T-cell (primary cell): Measurements from ENCODE around the gene RPL12. TPM values are rescaled to one million over a fixed set of nuclear protein-coding genes. Genes with fewer than 3 reads are reported as not detected.

Source experiments
- ATAC-seq, 4 experiments: fragments of 200-7000 bp in 3 of 4; fragments of 150-1000 bp in 1 of 4; cut with Tn5 transposase; replicated peaks in 1 of 4; 1 replicate in 3 of 4; 2 replicates in 1 of 4; pipeline ENCODE4 v1.10.0; 2021; ENCODE audit warnings: moderate library complexity in 3 of 4, mild to moderate bottlenecking in 2 of 4, moderate number of reproducible peaks in 1 of 4
- CTCF ChIA-PET, 2 donors: fragments of 300-600 bp; sonication (Branson Sonifier 250); formaldehyde crosslinking; loops; one replicate each; lab custom pipeline; 2022; ENCODE audit warnings: antibody characterized with exemption in 2 of 2; lab: Charles Lee
- POLR2A ChIA-PET, 2 donors: fragments of 300-600 bp; sonication (Branson Sonifier 250); formaldehyde crosslinking; loops; one replicate each; lab custom pipeline; 2022; ENCODE audit warnings: antibody characterized with exemption in 2 of 2; lab: Charles Lee
- DNase-seq, 35 experiments: peaks; one replicate each; pipeline versions ENCODE4 v3.0.0 to v3.0.0-alpha.2; 2013 to 2023
- H3K27ac ChIP-seq: one replicate; pipeline ENCODE4 v1.5.1; 2013; ENCODE audit warnings: low read length
- H3K27me3 ChIP-seq, 2 experiments: replicated peaks in 1 of 2; 1 replicate in 1 of 2; 2 replicates in 1 of 2; pipeline versions ENCODE4 v1.6.1 to v1.7.0; 2013; ENCODE audit warnings: low read length in 1 of 2, mixed read lengths in 1 of 2; ENCODE audit not compliant: control insufficient read depth in 2 of 2, insufficient read depth in 2 of 2; ENCODE audit errors: extremely low read depth in 1 of 2
- H3K36me3 ChIP-seq, 2 donors: 1 replicate in 1 of 2; 2 replicates in 1 of 2; pipeline versions ENCODE4 v1.6.1 to v1.7.0; 2013; ENCODE audit warnings: low read length in 1 of 2; ENCODE audit not compliant: control insufficient read depth in 2 of 2, insufficient read depth in 1 of 2; ENCODE audit errors: extremely low read depth in 1 of 2
- H3K4me1 ChIP-seq, 2 experiments: 1 replicate in 1 of 2; 2 replicates in 1 of 2; pipeline versions ENCODE4 v1.6.1 to v1.7.0; 2013; ENCODE audit warnings: low read length in 2 of 2, mixed read lengths in 1 of 2; ENCODE audit not compliant: insufficient read depth in 2 of 2, control insufficient read depth in 1 of 2; ENCODE audit errors: extremely low read depth in 1 of 2
- H3K4me3 ChIP-seq, 2 donors: 1 replicate in 1 of 2; 2 replicates in 1 of 2; pipeline versions ENCODE4 v1.5.1 to v1.7.0; 2013; ENCODE audit warnings: mild to moderate bottlenecking in 2 of 2, low read length in 1 of 2, moderate library complexity in 1 of 2; ENCODE audit not compliant: control insufficient read depth in 1 of 2; ENCODE audit errors: extremely low read depth in 1 of 2
- H3K9me3 ChIP-seq: 2 replicates; pipeline ENCODE4 v1.7.0; 2013
- H3K27ac Mint-ChIP-seq, 2 donors: one replicate each; pipeline ENCODE4 v1.8.0; 2020 to 2021; ENCODE audit warnings: mild to moderate bottlenecking in 2 of 2, mixed read lengths in 2 of 2
- H3K27me3 Mint-ChIP-seq, 2 donors: one replicate each; pipeline ENCODE4 v1.8.0; 2021 to 2022; ENCODE audit warnings: mixed read lengths in 2 of 2
- H3K36me3 Mint-ChIP-seq: one replicate; pipeline ENCODE4 v1.8.0; 2021; ENCODE audit warnings: mixed read lengths
- H3K4me1 Mint-ChIP-seq, 3 donors: one replicate each; pipeline ENCODE4 v1.8.0; 2020 to 2022; ENCODE audit warnings: mixed read lengths in 3 of 3, mild to moderate bottlenecking in 1 of 3
- H3K4me3 Mint-ChIP-seq, 3 donors: one replicate each; pipeline ENCODE4 v1.8.0; 2020 to 2022; ENCODE audit warnings: mild to moderate bottlenecking in 3 of 3, mixed read lengths in 3 of 3, moderate library complexity in 3 of 3
- H3K9me3 Mint-ChIP-seq, 3 donors: one replicate each; pipeline ENCODE4 v1.8.0; 2020 to 2022; ENCODE audit warnings: mixed read lengths in 3 of 3
- WGBS: methylation state at CpG from one replicate; pipeline ENCODE4 v1.1.5; 2013; ENCODE audit warnings: missing lambda C conversion rate; ENCODE audit not compliant: insufficient coverage; 5-methylcytosine and 5-hydroxymethylcytosine counted together
- total RNA-seq, 35 experiments: library from RNA in 6 of 35; stranded (reverse) in 6 of 35; fragments of 120-200 nt in 1 of 35; gene quantifications; one replicate each; pipeline versions ENCODE4 v1.2.1 to v1.2.4 and lab custom pipeline; 2013 to 2026

Gene RPL12
- total RNA-seq, 5 donors from 2014 or later (not counting 1 experiment from before 2014, with no cell fraction given), result 1,494 to 1,979 (median 1,776) TPM

DNA sequence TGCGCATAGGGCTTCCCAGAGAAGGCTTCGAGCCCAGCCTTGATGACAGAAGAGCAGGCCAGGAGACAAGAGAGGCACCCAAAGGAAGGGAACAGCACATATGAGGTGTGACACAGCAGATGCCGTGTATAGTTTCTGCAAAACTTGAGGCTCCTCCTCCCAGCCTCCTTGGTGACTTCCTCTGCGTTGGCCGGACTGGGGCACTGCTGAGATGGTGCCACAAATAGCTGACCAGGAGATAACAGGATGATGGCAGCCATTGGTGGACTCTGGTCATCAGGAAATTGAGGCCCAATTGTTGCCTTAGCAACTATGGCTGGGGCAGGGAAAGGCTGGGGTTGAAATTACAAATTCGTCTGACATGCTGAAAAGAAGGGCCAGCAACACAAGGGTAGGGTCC is 31.9 kb downstream of the RPL12 start:
- DNase-seq (no peak), ATAC-seq (no peak)
- WGBS, result no CpG with 5 or more reads among the region's 6 CpGs
- Mint-ChIP-seq H3K27me3 (peaks cover 9 to 19% of the 10 kb centered on the region in 2 donors), H3K36me3 (no peaks in the 10 kb centered on the region), H3K4me3 (no peak overlapping the region), H3K4me1 (peaks cover 19 to 22% (median 19%) of the 10 kb centered on the region in 3 donors), H3K9me3 (no peaks in the 10 kb centered on the region), H3K27ac (no peak overlapping the region)
- Histone ChIP-seq H3K9me3 (no peaks in the 10 kb centered on the region), H3K27ac (no peak overlapping the region), H3K4me3 (peak overlapping the region in 1 of 2 donors; percentile 33), H3K27me3 (peaks cover 0 to 7% of the 10 kb centered on the region in 2 experiments), H3K4me1 (peaks cover 0 to 22% of the 10 kb centered on the region in 2 experiments), H3K36me3 (no peaks in the 10 kb centered on the region)
- ChIA-PET CTCF (no interaction called here), POLR2A (no interaction called here)

DNA sequence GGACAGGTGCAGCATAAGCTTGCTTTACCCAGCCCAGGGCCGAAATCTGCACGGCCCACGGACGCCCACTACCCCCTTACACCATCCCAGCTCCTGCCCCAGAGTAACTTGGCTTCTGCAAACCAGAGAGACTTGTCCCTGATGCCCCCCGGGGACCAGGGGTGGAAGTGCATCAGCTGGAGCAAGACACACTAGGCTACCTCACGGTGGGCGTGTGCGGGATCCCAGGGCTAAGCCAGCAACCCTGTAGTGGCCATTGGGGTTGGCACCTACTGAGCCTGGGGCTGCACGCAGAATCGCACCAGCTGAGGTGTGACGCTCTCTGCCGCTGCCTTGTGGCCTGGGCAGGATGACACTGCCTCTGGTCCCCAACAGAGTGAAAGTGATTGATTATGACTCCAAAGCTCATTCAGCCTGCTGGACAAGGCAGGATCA is 33.2 kb downstream of the RPL12 start:
- CTCF ChIA-PET, result no interaction called here
- 59% methylated on average over 7 of the region's 12 CpGs for WGBS
- no peak overlapping the region for H3K4me3 ChIP-seq
- Mint-ChIP-seq H3K27me3 (peaks cover 16 to 27% of the 10 kb centered on the region in 2 donors), H3K4me1 (peaks cover 6 to 9% (median 6%) of the 10 kb centered on the region in 3 donors), H3K9me3 (no peaks in the 10 kb centered on the region), H3K4me3 (no peak overlapping the region), H3K27ac (no peak overlapping the region), H3K36me3 (no peaks in the 10 kb centered on the region)
- no peaks in the 10 kb centered on the region for H3K9me3 ChIP-seq
- H3K27ac ChIP-seq, result no peak overlapping the region
- POLR2A ChIA-PET, result interaction anchor here in 1 of 2 donors (0.6 kb wide), 1 partner anchor 253 kb away, joined by 6 read pairs; no protein-coding TSS in a partner anchor
- ATAC-seq (peak; percentile 48 to 76 (median 57)), DNase-seq (peak in 24 of 35 experiments; percentile 15 to 61 (median 36))
- peaks cover 0 to 12% of the 10 kb centered on the region in 2 experiments for H3K4me1 ChIP-seq
- H3K27me3 ChIP-seq, result peaks cover 0 to 7% of the 10 kb centered on the region in 2 experiments
- H3K36me3 ChIP-seq, result no peaks in the 10 kb centered on the region

DNA sequence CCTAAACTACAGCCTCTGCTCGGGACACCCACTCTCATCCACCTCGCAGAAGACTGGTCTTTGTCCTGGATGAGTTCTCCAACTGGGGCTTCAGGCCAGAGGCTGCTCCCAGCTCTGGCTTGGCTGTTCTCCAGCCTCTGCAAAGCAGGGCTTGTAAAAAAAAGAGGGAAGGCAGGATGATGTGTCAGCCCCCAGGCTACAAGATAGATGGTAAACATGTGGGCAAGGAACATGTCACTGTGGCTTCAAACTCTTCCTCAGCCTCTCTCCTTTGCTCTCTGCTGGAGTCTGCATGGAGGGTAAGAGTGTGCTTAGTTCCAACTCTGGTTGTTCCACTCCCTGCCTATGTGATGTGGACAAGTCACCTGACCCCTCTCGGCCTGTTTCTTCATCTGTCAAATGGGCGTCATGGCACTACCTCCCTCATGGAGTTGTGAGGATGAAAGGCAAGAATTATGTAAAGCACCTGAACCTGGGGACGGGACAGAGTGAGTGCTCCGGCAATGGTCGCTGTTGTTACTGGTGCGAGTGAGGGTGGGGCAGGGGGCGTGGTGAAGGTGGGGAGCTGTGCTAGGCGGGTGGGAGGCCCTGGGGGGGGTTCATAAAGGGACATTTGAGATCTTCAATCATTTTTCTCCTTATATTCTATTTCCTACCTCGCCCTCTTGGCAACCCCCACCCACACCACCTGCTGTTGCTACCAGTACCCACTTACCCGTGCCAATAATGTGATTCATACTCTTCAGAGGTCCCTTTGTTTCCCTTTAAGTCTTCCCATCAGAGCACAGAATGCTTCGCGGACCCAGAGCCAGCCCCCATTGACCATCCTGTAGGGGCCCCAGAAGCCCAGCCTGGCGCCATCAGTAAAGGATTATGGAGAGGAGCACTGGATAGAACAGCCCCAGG is 33.8 kb downstream of the RPL12 start:
- H3K4me1 Mint-ChIP-seq, result peaks cover 0 to 3% (median under 1%) of the 10 kb centered on the region in 3 donors
- Histone ChIP-seq H3K9me3 (no peaks in the 10 kb centered on the region), H3K27ac (no peak overlapping the region), H3K4me1 (peaks cover 0 to 11% of the 10 kb centered on the region in 2 experiments), H3K36me3 (no peaks in the 10 kb centered on the region), H3K4me3 (no peak overlapping the region), H3K27me3 (peaks cover 0 to 7% of the 10 kb centered on the region in 2 experiments)
- no peaks in the 10 kb centered on the region for H3K9me3 Mint-ChIP-seq
- H3K36me3 Mint-ChIP-seq, result no peaks in the 10 kb centered on the region
- ChIA-PET CTCF (no interaction called here), POLR2A (interaction anchor here in 1 of 2 donors (0.6 to 0.8 kb wide), 2 partner anchors 33 to 253 kb away, joined by 4 to 6 read pairs; no protein-coding TSS in a partner anchor)
- no peak overlapping the region for H3K27ac Mint-ChIP-seq
- DNase-seq (no peak), ATAC-seq (peak in 1 of 4 experiments; percentile 12)
- H3K4me3 Mint-ChIP-seq, result no peak overlapping the region
- H3K27me3 Mint-ChIP-seq, result peaks cover 16 to 29% of the 10 kb centered on the region in 2 donors
- WGBS, result 87% methylated on average over 7 of the region's 15 CpGs

DNA sequence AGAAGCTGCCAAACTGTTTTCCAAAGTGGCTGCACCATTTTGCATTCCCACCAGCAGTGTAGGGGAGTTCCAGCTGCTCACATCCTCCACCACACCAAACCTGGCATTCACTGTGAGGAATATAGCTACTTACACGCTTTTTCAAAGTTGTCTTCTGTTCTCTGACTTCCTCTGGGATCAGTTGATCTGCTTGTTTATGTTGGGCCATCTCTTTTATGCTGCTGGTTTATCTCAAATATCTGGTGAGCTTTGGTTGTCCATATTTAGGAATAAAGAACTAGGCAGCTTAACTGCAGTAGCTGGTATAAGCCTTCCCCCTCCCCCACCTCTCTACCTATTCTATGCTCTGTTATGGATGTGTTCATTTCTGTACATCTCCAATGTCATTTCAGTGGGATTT is 35.5 kb downstream of the RPL12 start:
- CTCF ChIA-PET, result interaction anchor here in 1 of 2 donors (0.6 kb wide), 1 partner anchor 8 kb away, joined by 4 read pairs; no protein-coding TSS in a partner anchor
- ATAC-seq, result no peak
- POLR2A ChIA-PET, result no interaction called here

GRCh38 chr9:127415141-127415540 is 36.1 kb downstream of the RPL12 start:
- Mint-ChIP-seq H3K36me3 (no peaks in the 10 kb centered on the region), H3K4me3 (no peak overlapping the region), H3K4me1 (no peaks in the 10 kb centered on the region), H3K9me3 (no peaks in the 10 kb centered on the region), H3K27ac (no peak overlapping the region), H3K27me3 (peaks cover 23 to 41% of the 10 kb centered on the region in 2 donors)
- POLR2A ChIA-PET, result no interaction called here
- Histone ChIP-seq H3K4me3 (no peak overlapping the region), H3K4me1 (peaks cover 0 to 11% of the 10 kb centered on the region in 2 experiments), H3K36me3 (no peaks in the 10 kb centered on the region), H3K27ac (no peak overlapping the region), H3K9me3 (no peaks in the 10 kb centered on the region), H3K27me3 (peaks cover 2 to 7% of the 10 kb centered on the region in 2 experiments)
- no peak for DNase-seq
- 88% methylated on average over 3 of the region's 4 CpGs for WGBS
- CTCF ChIA-PET, result no interaction called here
- ATAC-seq, result no peak

More for the DNA sequence above, 35.5 kb downstream of the RPL12 start:
- H3K9me3 Mint-ChIP-seq, result no peaks in the 10 kb centered on the region
- H3K36me3 Mint-ChIP-seq, result no peaks in the 10 kb centered on the region
- Histone ChIP-seq H3K27ac (no peak overlapping the region), H3K27me3 (peaks cover 2 to 7% of the 10 kb centered on the region in 2 experiments), H3K4me1 (peaks cover 0 to 11% of the 10 kb centered on the region in 2 experiments), H3K9me3 (no peaks in the 10 kb centered on the region), H3K4me3 (no peak overlapping the region), H3K36me3 (no peaks in the 10 kb centered on the region)
- no peak overlapping the region for H3K4me3 Mint-ChIP-seq
- WGBS, result 80% methylated on average over 1 of the region's 1 CpG
- no peak for DNase-seq
- H3K27ac Mint-ChIP-seq, result no peak overlapping the region
- H3K27me3 Mint-ChIP-seq, result peaks cover 23 to 41% of the 10 kb centered on the region in 2 donors
- H3K4me1 Mint-ChIP-seq, result no peaks in the 10 kb centered on the region

GRCh38 chr9:127411122-127411521 is 40.1 kb downstream of the RPL12 start:
- no peak overlapping the region for H3K27ac Mint-ChIP-seq
- H3K4me1 Mint-ChIP-seq, result no peaks in the 10 kb centered on the region
- peaks cover 44 to 46% of the 10 kb centered on the region in 2 donors for H3K27me3 Mint-ChIP-seq

More at GRCh38 chr9:127411122-127411521, 40.1 kb downstream of the RPL12 start:
- ATAC-seq (no peak), DNase-seq (no peak)
- no peak overlapping the region for H3K27ac ChIP-seq
- no peaks in the 10 kb centered on the region for H3K9me3 Mint-ChIP-seq
- H3K36me3 Mint-ChIP-seq, result no peaks in the 10 kb centered on the region
- no peaks in the 10 kb centered on the region for H3K4me1 ChIP-seq
- H3K36me3 ChIP-seq, result no peaks in the 10 kb centered on the region
- no peak overlapping the region for H3K4me3 ChIP-seq
- H3K9me3 ChIP-seq, result no peaks in the 10 kb centered on the region
- ChIA-PET POLR2A (no interaction called here), CTCF (no interaction called here)
- H3K27me3 ChIP-seq, result peaks cover 2 to 19% of the 10 kb centered on the region in 2 experiments
- H3K4me3 Mint-ChIP-seq, result no peak overlapping the region
- 64% methylated on average over 3 of the region's 4 CpGs for WGBS
